ENCODE measurements around the gene JADE2. TPM values are rescaled to one million over a fixed set of nuclear protein-coding genes. Genes with fewer than 3 reads are reported as not detected.
"Not testable (repeated sequence)": the region's sequence is repeated elsewhere in the genome, so short reads cannot be mapped to it uniquely, and the experiment has no call there.

Gene JADE2
- total RNA-seq, 1 donor from 2014 or later = 81.3 TPM

GRCh38 chr5:134555890-134556311 is 30.4 kb downstream of the JADE2 start:
- DNase-seq = peak; percentile 89
- Mint-ChIP-seq H3K9me3 (no peaks in the 10 kb centered on the region), H3K27ac (peak overlapping the region; percentile 97), H3K4me1 (peaks cover 33% of the 10 kb centered on the region), H3K27me3 (no peaks in the 10 kb centered on the region), H3K4me3 (peak overlapping the region; percentile 80), H3K36me3 (ENCODE audit: low read depth) (peaks cover 60% of the 10 kb centered on the region)
- intact Hi-C loops (cut with micrococcal nuclease) = loop anchor here (1.0 kb wide), 2 partner anchors 11 to 29 kb away; no protein-coding TSS in a partner anchor

- not testable (repeated sequence) for H3K9me3 Mint-ChIP-seq, DNase-seq, H3K27me3 Mint-ChIP-seq
- Mint-ChIP-seq H3K36me3 (ENCODE audit: low read depth) (peaks cover 62% of the 10 kb centered on the region), H3K4me1 (peaks cover 31% of the 10 kb centered on the region), H3K27ac (peak overlapping the region; percentile 90), H3K4me3 (peak overlapping the region; percentile 54)
- intact Hi-C loops (cut with micrococcal nuclease) = loop anchor here (1.0 kb wide), 1 partner anchor 29 kb away; no protein-coding TSS in a partner anchor
Measured at GRCh38 chr5:134556588-134556987, 31.1 kb downstream of the JADE2 start.

- no peak for DNase-seq
- H3K27me3 Mint-ChIP-seq = no peaks in the 10 kb centered on the region
- peaks cover 61% of the 10 kb centered on the region for H3K36me3 Mint-ChIP-seq (ENCODE audit: low read depth)
- peaks cover 27% of the 10 kb centered on the region for H3K4me1 Mint-ChIP-seq
- peak overlapping the region; percentile 54 for H3K4me3 Mint-ChIP-seq
- H3K9me3 Mint-ChIP-seq = no peaks in the 10 kb centered on the region
- H3K27ac Mint-ChIP-seq = peak overlapping the region; percentile 90
- intact Hi-C loops (cut with micrococcal nuclease) = loop anchor here (1.0 kb wide), 1 partner anchor 30 kb away; no protein-coding TSS in a partner anchor
Measured at GRCh38 chr5:134556994-134557393, 31.5 kb downstream of the JADE2 start.

GRCh38 chr5:134559672-134560071 is 34.2 kb downstream of the JADE2 start:
- Mint-ChIP-seq H3K9me3 (no peaks in the 10 kb centered on the region), H3K4me3 (no peak overlapping the region), H3K27me3 (no peaks in the 10 kb centered on the region), H3K27ac (peak overlapping the region; percentile 20), H3K4me1 (peaks cover 22% of the 10 kb centered on the region), H3K36me3 (ENCODE audit: low read depth) (peaks cover 57% of the 10 kb centered on the region)
- intact Hi-C loops (cut with micrococcal nuclease) = no loop called here
- DNase-seq = no peak

GRCh38 chr5:134560698-134561097 is 35.2 kb downstream of the JADE2 start:
- Mint-ChIP-seq H3K36me3 (ENCODE audit: low read depth) (peaks cover 53% of the 10 kb centered on the region), H3K4me3 (no peak overlapping the region), H3K4me1 (peaks cover 13% of the 10 kb centered on the region), H3K27me3 (no peaks in the 10 kb centered on the region), H3K9me3 (no peaks in the 10 kb centered on the region), H3K27ac (no peak overlapping the region)
- intact Hi-C loops (cut with micrococcal nuclease) = no loop called here
- DNase-seq = no peak

- Mint-ChIP-seq H3K4me3 (no peak overlapping the region), H3K36me3 (ENCODE audit: low read depth) (peaks cover 50% of the 10 kb centered on the region), H3K4me1 (peaks cover 4% of the 10 kb centered on the region), H3K27ac (peak overlapping the region; percentile 40), H3K9me3 (no peaks in the 10 kb centered on the region), H3K27me3 (no peaks in the 10 kb centered on the region)
- intact Hi-C loops (cut with micrococcal nuclease) = no loop called here
- DNase-seq = no peak
Measured at GRCh38 chr5:134561871-134562296, 36.4 kb downstream of the JADE2 start.

- H3K9me3 Mint-ChIP-seq = no peaks in the 10 kb centered on the region
- no peaks in the 10 kb centered on the region for H3K27me3 Mint-ChIP-seq
- DNase-seq = no peak
- H3K36me3 Mint-ChIP-seq (ENCODE audit: low read depth) = peaks cover 56% of the 10 kb centered on the region
- no peak overlapping the region for H3K4me3 Mint-ChIP-seq
- H3K4me1 Mint-ChIP-seq = peaks cover 11% of the 10 kb centered on the region
- H3K27ac Mint-ChIP-seq = no peak overlapping the region
- intact Hi-C loops (cut with micrococcal nuclease) = no loop called here
Measured at GRCh38 chr5:134563221-134563620, 37.8 kb downstream of the JADE2 start.

- H3K4me3 Mint-ChIP-seq = no peak overlapping the region
- no peaks in the 10 kb centered on the region for H3K9me3 Mint-ChIP-seq
- H3K27me3 Mint-ChIP-seq = no peaks in the 10 kb centered on the region
- peaks cover 52% of the 10 kb centered on the region for H3K36me3 Mint-ChIP-seq (ENCODE audit: low read depth)
- intact Hi-C loops (cut with micrococcal nuclease) = no loop called here
- H3K27ac Mint-ChIP-seq = no peak overlapping the region
- DNase-seq = no peak
- peaks cover 13% of the 10 kb centered on the region for H3K4me1 Mint-ChIP-seq
Measured at GRCh38 chr5:134563962-134564361, 38.5 kb downstream of the JADE2 start.

- no peak for DNase-seq
- Mint-ChIP-seq H3K9me3 (no peaks in the 10 kb centered on the region), H3K4me1 (peaks cover 13% of the 10 kb centered on the region), H3K27me3 (no peaks in the 10 kb centered on the region), H3K36me3 (ENCODE audit: low read depth) (peaks cover 52% of the 10 kb centered on the region), H3K27ac (no peak overlapping the region), H3K4me3 (no peak overlapping the region)
- intact Hi-C loops (cut with micrococcal nuclease) = no loop called here
Measured at GRCh38 chr5:134564396-134564795, 38.9 kb downstream of the JADE2 start.

- intact Hi-C loops (cut with micrococcal nuclease) = no loop called here
- Mint-ChIP-seq H3K4me3 (no peak overlapping the region), H3K27ac (no peak overlapping the region), H3K27me3 (no peaks in the 10 kb centered on the region), H3K9me3 (no peaks in the 10 kb centered on the region), H3K4me1 (peaks cover 14% of the 10 kb centered on the region), H3K36me3 (ENCODE audit: low read depth) (peaks cover 57% of the 10 kb centered on the region)
- DNase-seq = no peak
Measured at GRCh38 chr5:134565791-134566740, 40.6 kb downstream of the JADE2 start.

GRCh38 chr5:134566741-134567221 is 41.3 kb downstream of the JADE2 start:
- Mint-ChIP-seq H3K4me3 (no peak overlapping the region), H3K27me3 (no peaks in the 10 kb centered on the region), H3K4me1 (peaks cover 14% of the 10 kb centered on the region), H3K36me3 (ENCODE audit: low read depth) (peaks cover 54% of the 10 kb centered on the region), H3K9me3 (no peaks in the 10 kb centered on the region), H3K27ac (peak overlapping the region; percentile 71)
- DNase-seq = no peak
- intact Hi-C loops (cut with micrococcal nuclease) = no loop called here

GRCh38 chr5:134567641-134568336 is 42.3 kb downstream of the JADE2 start:
- intact Hi-C loops (cut with micrococcal nuclease) = no loop called here
- Mint-ChIP-seq H3K4me1 (peaks cover 12% of the 10 kb centered on the region), H3K27ac (peak overlapping the region; percentile 51), H3K9me3 (no peaks in the 10 kb centered on the region), H3K27me3 (no peaks in the 10 kb centered on the region), H3K36me3 (ENCODE audit: low read depth) (peaks cover 56% of the 10 kb centered on the region), H3K4me3 (no peak overlapping the region)
- DNase-seq = no peak

- Mint-ChIP-seq H3K27me3 (no peaks in the 10 kb centered on the region), H3K4me3 (no peak overlapping the region), H3K27ac (no peak overlapping the region), H3K4me1 (peaks cover 12% of the 10 kb centered on the region), H3K9me3 (no peaks in the 10 kb centered on the region), H3K36me3 (ENCODE audit: low read depth) (peaks cover 55% of the 10 kb centered on the region)
- no peak for DNase-seq
- intact Hi-C loops (cut with micrococcal nuclease) = no loop called here
Measured at GRCh38 chr5:134568337-134568700, 42.8 kb downstream of the JADE2 start.

Measured in activated CD4-positive, alpha-beta T cell treated with anti-CD3 and anti-CD28 coated beads, Interleukin-2, amount 10 ng/mL, durations not matched to agents 24 days and 14 days (primary cell).